ENCODE data around the gene ADORA2A.

ADORA2A gene

GRCh38 chr22:24413271-24413670 is 14.1 kb upstream of the ADORA2A start:
- Histone ChIP-seq H3K9me3 (ENCODE audit: control insufficient read depth, insufficient read depth, low read length) (no peaks in the 10 kb centered on the region), H3K9ac (ENCODE audit: low read depth, low read length) (no peak overlapping the region), H3K4me3 (ENCODE audit: low read depth, low read length) (no peak overlapping the region), H3K27me3 (ENCODE audit: control insufficient read depth, insufficient read depth, low read length) (no peaks in the 10 kb centered on the region), H3K4me1 (ENCODE audit: control insufficient read depth, insufficient read depth, low read length) (no peaks in the 10 kb centered on the region), H3K36me3 (ENCODE audit: control insufficient read depth, insufficient read depth, low read length) (peaks cover 17% of the 10 kb centered on the region)

- H3K27me3 ChIP-seq (ENCODE audit: control insufficient read depth, insufficient read depth, low read length) = no peaks in the 10 kb centered on the region
- H3K36me3 ChIP-seq (ENCODE audit: control insufficient read depth, insufficient read depth, low read length) = peaks cover 17% of the 10 kb centered on the region
- no peaks in the 10 kb centered on the region for H3K9me3 ChIP-seq (ENCODE audit: control insufficient read depth, insufficient read depth, low read length)
- H3K9ac ChIP-seq (ENCODE audit: low read depth, low read length) = no peak overlapping the region
- H3K4me3 ChIP-seq (ENCODE audit: low read depth, low read length) = no peak overlapping the region
- peaks cover 2% of the 10 kb centered on the region for H3K4me1 ChIP-seq (ENCODE audit: control insufficient read depth, insufficient read depth, low read length)
Observed at GRCh38 chr22:24413736-24414385, 13.5 kb upstream of the ADORA2A start.

GRCh38 chr22:24414523-24414922 is 12.9 kb upstream of the ADORA2A start:
- H3K4me1 ChIP-seq (ENCODE audit: control insufficient read depth, insufficient read depth, low read length) = peaks cover 3% of the 10 kb centered on the region
- H3K4me3 ChIP-seq (ENCODE audit: low read depth, low read length) = no peak overlapping the region
- peaks cover 17% of the 10 kb centered on the region for H3K36me3 ChIP-seq (ENCODE audit: control insufficient read depth, insufficient read depth, low read length)
- H3K27me3 ChIP-seq (ENCODE audit: control insufficient read depth, insufficient read depth, low read length) = no peaks in the 10 kb centered on the region
- no peak overlapping the region for H3K9ac ChIP-seq (ENCODE audit: low read depth, low read length)
- no peaks in the 10 kb centered on the region for H3K9me3 ChIP-seq (ENCODE audit: control insufficient read depth, insufficient read depth, low read length)

GRCh38 chr22:24414984-24415945 is 12.1 kb upstream of the ADORA2A start:
- Histone ChIP-seq H3K4me3 (ENCODE audit: low read depth, low read length) (no peak overlapping the region), H3K36me3 (ENCODE audit: control insufficient read depth, insufficient read depth, low read length) (peaks cover 17% of the 10 kb centered on the region), H3K9ac (ENCODE audit: low read depth, low read length) (no peak overlapping the region), H3K27me3 (ENCODE audit: control insufficient read depth, insufficient read depth, low read length) (no peaks in the 10 kb centered on the region), H3K4me1 (ENCODE audit: control insufficient read depth, insufficient read depth, low read length) (peaks cover 3% of the 10 kb centered on the region), H3K9me3 (ENCODE audit: control insufficient read depth, insufficient read depth, low read length) (no peaks in the 10 kb centered on the region)

GRCh38 chr22:24416095-24416494 is 11.3 kb upstream of the ADORA2A start:
- H3K4me1 ChIP-seq (ENCODE audit: control insufficient read depth, insufficient read depth, low read length) = peaks cover 3% of the 10 kb centered on the region
- H3K4me3 ChIP-seq (ENCODE audit: low read depth, low read length) = no peak overlapping the region
- H3K27me3 ChIP-seq (ENCODE audit: control insufficient read depth, insufficient read depth, low read length) = no peaks in the 10 kb centered on the region
- H3K36me3 ChIP-seq (ENCODE audit: control insufficient read depth, insufficient read depth, low read length) = peaks cover 17% of the 10 kb centered on the region
- H3K9me3 ChIP-seq (ENCODE audit: control insufficient read depth, insufficient read depth, low read length) = no peaks in the 10 kb centered on the region
- H3K9ac ChIP-seq (ENCODE audit: low read depth, low read length) = no peak overlapping the region

- H3K9me3 ChIP-seq (ENCODE audit: control insufficient read depth, insufficient read depth, low read length) = no peaks in the 10 kb centered on the region
- no peak overlapping the region for H3K4me3 ChIP-seq (ENCODE audit: low read depth, low read length)
- no peaks in the 10 kb centered on the region for H3K27me3 ChIP-seq (ENCODE audit: control insufficient read depth, insufficient read depth, low read length)
- peaks cover 3% of the 10 kb centered on the region for H3K4me1 ChIP-seq (ENCODE audit: control insufficient read depth, insufficient read depth, low read length)
- H3K9ac ChIP-seq (ENCODE audit: low read depth, low read length) = no peak overlapping the region
- H3K36me3 ChIP-seq (ENCODE audit: control insufficient read depth, insufficient read depth, low read length) = peaks cover 15% of the 10 kb centered on the region
Observed at GRCh38 chr22:24416611-24417010, 10.8 kb upstream of the ADORA2A start.

GRCh38 chr22:24417200-24417599 is 10.2 kb upstream of the ADORA2A start:
- Histone ChIP-seq H3K27me3 (ENCODE audit: control insufficient read depth, insufficient read depth, low read length) (no peaks in the 10 kb centered on the region), H3K9me3 (ENCODE audit: control insufficient read depth, insufficient read depth, low read length) (no peaks in the 10 kb centered on the region), H3K4me3 (ENCODE audit: low read depth, low read length) (no peak overlapping the region), H3K4me1 (ENCODE audit: control insufficient read depth, insufficient read depth, low read length) (peaks cover 3% of the 10 kb centered on the region), H3K9ac (ENCODE audit: low read depth, low read length) (no peak overlapping the region), H3K36me3 (ENCODE audit: control insufficient read depth, insufficient read depth, low read length) (peaks cover 14% of the 10 kb centered on the region)

- Histone ChIP-seq H3K9me3 (ENCODE audit: control insufficient read depth, insufficient read depth, low read length) (no peaks in the 10 kb centered on the region), H3K9ac (ENCODE audit: low read depth, low read length) (no peak overlapping the region), H3K36me3 (ENCODE audit: control insufficient read depth, insufficient read depth, low read length) (peaks cover 14% of the 10 kb centered on the region), H3K4me3 (ENCODE audit: low read depth, low read length) (no peak overlapping the region), H3K27me3 (ENCODE audit: control insufficient read depth, insufficient read depth, low read length) (no peaks in the 10 kb centered on the region), H3K4me1 (ENCODE audit: control insufficient read depth, insufficient read depth, low read length) (peaks cover 3% of the 10 kb centered on the region)
Observed at GRCh38 chr22:24417901-24418641, 9.3 kb upstream of the ADORA2A start.

- Histone ChIP-seq H3K9me3 (ENCODE audit: control insufficient read depth, insufficient read depth, low read length) (no peaks in the 10 kb centered on the region), H3K4me3 (ENCODE audit: low read depth, low read length) (no peak overlapping the region), H3K36me3 (ENCODE audit: control insufficient read depth, insufficient read depth, low read length) (peaks cover 14% of the 10 kb centered on the region), H3K4me1 (ENCODE audit: control insufficient read depth, insufficient read depth, low read length) (peaks cover 3% of the 10 kb centered on the region), H3K27me3 (ENCODE audit: control insufficient read depth, insufficient read depth, low read length) (no peaks in the 10 kb centered on the region), H3K9ac (ENCODE audit: low read depth, low read length) (peak overlapping the region; percentile 47)
Observed at GRCh38 chr22:24418786-24419474, 8.5 kb upstream of the ADORA2A start.

- Histone ChIP-seq H3K9ac (ENCODE audit: low read depth, low read length) (no peak overlapping the region), H3K36me3 (ENCODE audit: control insufficient read depth, insufficient read depth, low read length) (peaks cover 11% of the 10 kb centered on the region), H3K27me3 (ENCODE audit: control insufficient read depth, insufficient read depth, low read length) (peaks cover under 1% of the 10 kb centered on the region), H3K4me3 (ENCODE audit: low read depth, low read length) (no peak overlapping the region), H3K4me1 (ENCODE audit: control insufficient read depth, insufficient read depth, low read length) (peaks cover 3% of the 10 kb centered on the region), H3K9me3 (ENCODE audit: control insufficient read depth, insufficient read depth, low read length) (no peaks in the 10 kb centered on the region)
Observed at GRCh38 chr22:24419475-24419850, 7.9 kb upstream of the ADORA2A start.
